ENCODE results near the gene RHD. TPM values are rescaled to one million over a fixed set of nuclear protein-coding genes. Genes with fewer than 3 reads are reported as not detected.

RHD gene
- total RNA-seq, 1 experiment from 2014 or later, result not detected

DNA sequence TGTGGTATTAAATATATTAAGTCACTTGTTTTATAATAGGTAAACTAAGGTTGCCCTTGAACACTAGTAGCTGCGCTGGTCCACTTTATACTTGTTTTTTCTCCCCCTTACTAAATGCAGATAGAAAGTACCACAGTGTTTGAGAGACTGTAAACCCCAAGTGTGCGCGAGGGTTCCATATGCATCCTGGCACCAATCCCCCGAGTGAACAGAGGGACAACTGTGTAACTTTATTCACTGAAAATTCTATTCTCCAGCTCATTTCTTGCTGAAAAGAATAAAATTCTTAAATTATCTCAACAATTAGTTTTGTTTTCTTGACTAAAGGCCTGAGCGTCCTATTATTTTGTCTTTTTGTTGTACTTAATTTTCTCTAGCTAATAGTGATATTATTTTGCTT, 26.9 kb upstream of the RHD start:
- ChIA-PET CTCF (no interaction called here), POLR2A (ENCODE audit: unreplicated experiment) (no interaction called here)
- intact Hi-C loops (cut with micrococcal nuclease), result loop anchor here (5.0 kb wide), 1 partner anchor 92 kb away; the partner anchor contains the start of gene TMEM50A
- no peaks in the 10 kb centered on the region for H3K27me3 ChIP-seq (ENCODE audit: low read length)
- H2AFZ ChIP-seq (ENCODE audit: low read length), result no peak overlapping the region
- H3K9me2 ChIP-seq (replicated peaks; ENCODE audit: low read length), result no peaks in the 10 kb centered on the region
- H3K36me3 ChIP-seq (ENCODE audit: low read depth, low read length), result peaks cover 44% of the 10 kb centered on the region
- no peak overlapping the region for H3K27ac ChIP-seq (ENCODE audit: low read length)
- H3K79me2 ChIP-seq (ENCODE audit: low read length), result peaks cover 50% of the 10 kb centered on the region
- TF ChIP-seq EZH2phosphoT487 (IDR thresholded peaks at IDR 0.05; ENCODE audit: borderline replicate concordance, low read length) (no peak), CTCF (conservative IDR thresholded peaks at IDR 0.05; ENCODE audit: low read depth, low read length) (no peak), EZH2 (IDR thresholded peaks at IDR 0.05; ENCODE audit: low read length, unreplicated experiment) (no peak)
- no peaks in the 10 kb centered on the region for H3K9me3 ChIP-seq (ENCODE audit: low read length)
- H3F3A ChIP-seq (ENCODE audit: low read length, unreplicated experiment), result peaks cover 4% of the 10 kb centered on the region
- peaks cover 38% of the 10 kb centered on the region for H4K20me1 ChIP-seq (ENCODE audit: low read length)
- no TSS peak for BruUV-seq (replicated peaks)
- H3K4me2 ChIP-seq (ENCODE audit: low read length), result peak overlapping the region; percentile 82
- no peak for DNase-seq
- H3K4me1 ChIP-seq (ENCODE audit: insufficient read depth, low read length), result peaks cover 26% of the 10 kb centered on the region
- H3K4me3 ChIP-seq (ENCODE audit: low read length), result peak overlapping the region; percentile 99
- ATAC-seq, result no peak
- no peak overlapping the region; the same call in 1 of the 2 replicates for H3K9ac ChIP-seq (ENCODE audit: low read length)

- H3K4me2 ChIP-seq (ENCODE audit: low read length), result peak overlapping the region; percentile 82
- no peak overlapping the region for H2AFZ ChIP-seq (ENCODE audit: low read length)
- H3K9ac ChIP-seq (ENCODE audit: low read length), result peak overlapping the region; percentile 92
- no peaks in the 10 kb centered on the region for H3F3A ChIP-seq (ENCODE audit: low read length, unreplicated experiment)
- BruUV-seq (replicated peaks), result no TSS peak
- H3K4me3 ChIP-seq (ENCODE audit: low read length), result peak overlapping the region; percentile 99
- DNase-seq, result peak; percentile 44
- H3K36me3 ChIP-seq (ENCODE audit: low read depth, low read length), result peaks cover 44% of the 10 kb centered on the region
- ATAC-seq, result no peak
- H3K4me1 ChIP-seq (ENCODE audit: insufficient read depth, low read length), result peaks cover 21% of the 10 kb centered on the region
- intact Hi-C loops (cut with micrococcal nuclease), result loop anchor here (5.0 kb wide), 1 partner anchor 91 kb away; the partner anchor contains the start of gene TMEM50A
- POLR2A ChIA-PET (ENCODE audit: unreplicated experiment), result no interaction called here
- peaks cover 50% of the 10 kb centered on the region for H3K79me2 ChIP-seq (ENCODE audit: low read length)
- H4K20me1 ChIP-seq (ENCODE audit: low read length), result peaks cover 38% of the 10 kb centered on the region
- TF ChIP-seq EZH2 (IDR thresholded peaks at IDR 0.05; ENCODE audit: low read length, unreplicated experiment) (no peak), EZH2phosphoT487 (IDR thresholded peaks at IDR 0.05; ENCODE audit: borderline replicate concordance, low read length) (no peak), CTCF (conservative IDR thresholded peaks at IDR 0.05; ENCODE audit: low read depth, low read length) (no peak)
- no peaks in the 10 kb centered on the region for H3K9me2 ChIP-seq (replicated peaks; ENCODE audit: low read length)
- H3K27ac ChIP-seq (ENCODE audit: low read length), result 0 out of 2 replicates have a peak overlapping the region, but pooled peaks have one; percentile 76
- no peaks in the 10 kb centered on the region for H3K9me3 ChIP-seq (ENCODE audit: low read length)
- H3K27me3 ChIP-seq (ENCODE audit: low read length), result no peaks in the 10 kb centered on the region
- CTCF ChIA-PET, result no interaction called here
Observed at GRCh38 chr1:25245809-25246599, 26.3 kb upstream of the RHD start.

- Histone ChIP-seq H3K4me2 (ENCODE audit: low read length) (peak overlapping the region; percentile 82), H3K4me1 (ENCODE audit: insufficient read depth, low read length) (peaks cover 21% of the 10 kb centered on the region), H2AFZ (ENCODE audit: low read length) (no peak overlapping the region; the same call in 1 of the 2 replicates), H3K27ac (ENCODE audit: low read length) (peak overlapping the region; percentile 76), H3K9me3 (ENCODE audit: low read length) (no peaks in the 10 kb centered on the region), H3F3A (ENCODE audit: low read length, unreplicated experiment) (no peaks in the 10 kb centered on the region), H4K20me1 (ENCODE audit: low read length) (peaks cover 38% of the 10 kb centered on the region), H3K4me3 (ENCODE audit: low read length) (peak overlapping the region; percentile 99), H3K9ac (ENCODE audit: low read length) (peak overlapping the region; percentile 92), H3K79me2 (ENCODE audit: low read length) (peaks cover 50% of the 10 kb centered on the region), H3K9me2 (replicated peaks; ENCODE audit: low read length) (no peaks in the 10 kb centered on the region), H3K36me3 (ENCODE audit: low read depth, low read length) (peaks cover 44% of the 10 kb centered on the region), H3K27me3 (ENCODE audit: low read length) (no peaks in the 10 kb centered on the region)
- intact Hi-C loops (cut with micrococcal nuclease), result loop anchor here (5.0 kb wide), 1 partner anchor 91 kb away; the partner anchor contains the start of gene TMEM50A
- ATAC-seq (no peak), DNase-seq (no peak)
- no TSS peak for BruUV-seq (replicated peaks)
- TF ChIP-seq EZH2 (IDR thresholded peaks at IDR 0.05; ENCODE audit: low read length, unreplicated experiment), result no peak
- no peak for TF ChIP-seq EZH2phosphoT487 (IDR thresholded peaks at IDR 0.05; ENCODE audit: borderline replicate concordance, low read length)
- TF ChIP-seq CTCF (conservative IDR thresholded peaks at IDR 0.05; ENCODE audit: low read depth, low read length), result no peak
- CTCF ChIA-PET, result no interaction called here
- POLR2A ChIA-PET (ENCODE audit: unreplicated experiment), result no interaction called here
Observed at GRCh38 chr1:25246600-25247023, 25.7 kb upstream of the RHD start.
